HG02938 (cell line): ENCODE data around the gene TMEM144.
"Not testable (repeated sequence)": the region's sequence is repeated elsewhere in the genome, so short reads cannot be mapped to it uniquely, and the experiment has no call there.

Experiments used
- ATAC-seq: cut with Tn5 transposase; IDR thresholded peaks from one replicate; pipeline ENCODE4 v1.9.1; 2021; ENCODE audit warnings: mild to moderate bottlenecking, moderate library complexity; ENCODE audit not compliant: unreplicated experiment

Gene TMEM144

DNA sequence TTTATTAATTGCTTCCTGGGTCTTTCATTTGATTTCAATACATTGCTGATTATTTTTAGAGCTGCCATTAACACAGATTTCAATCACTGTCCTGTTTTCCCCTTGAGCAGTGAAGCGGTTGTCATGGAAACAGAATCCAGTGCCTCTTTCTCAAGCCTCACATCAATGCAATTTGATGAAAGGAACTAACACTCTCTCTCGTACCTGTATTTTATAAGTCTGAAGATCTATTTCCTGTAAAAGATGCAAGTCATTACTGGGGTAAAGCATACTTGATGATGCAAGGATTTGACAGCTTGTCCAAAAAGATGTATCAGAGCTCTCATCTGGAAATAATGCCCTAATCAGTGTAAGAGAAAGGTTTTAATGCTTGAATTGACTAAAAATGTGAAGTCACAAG lies 19.6 kb upstream of the TMEM144 start:
- no peak for ATAC-seq

DNA sequence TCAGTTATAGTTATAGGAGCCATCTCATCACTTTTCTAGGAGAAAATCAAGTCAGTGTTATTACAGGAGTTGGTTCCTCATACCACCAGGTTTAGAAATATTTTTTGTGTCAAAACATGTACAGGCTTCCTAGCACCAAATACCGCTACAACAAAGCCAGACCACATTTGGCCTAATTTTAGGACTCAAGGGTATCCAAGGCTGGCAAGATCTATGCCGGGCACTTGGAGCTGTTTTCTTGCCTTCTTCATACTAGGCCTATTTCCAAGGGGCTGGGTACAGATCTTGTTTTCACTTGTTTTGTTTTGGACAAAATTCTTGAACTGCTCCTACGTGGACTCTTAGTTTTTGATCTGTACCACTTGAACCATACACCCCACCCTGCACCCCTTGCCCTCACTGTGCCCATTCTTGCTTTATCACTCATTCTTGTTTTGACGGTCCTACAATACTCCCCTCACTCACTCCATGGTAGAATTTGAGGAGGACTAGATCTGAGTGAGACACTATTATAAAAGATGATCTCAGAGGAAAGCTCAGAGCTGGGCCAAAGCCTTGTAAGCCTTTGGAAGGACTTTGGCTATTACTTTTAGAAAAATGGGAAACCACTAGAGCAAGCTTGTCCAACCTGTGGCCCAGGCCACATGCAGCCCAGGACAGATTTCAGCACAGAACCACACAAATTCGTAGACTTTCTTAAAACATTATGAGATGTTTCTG lies 17.7 kb upstream of the TMEM144 start:
- ATAC-seq, result no peak

DNA sequence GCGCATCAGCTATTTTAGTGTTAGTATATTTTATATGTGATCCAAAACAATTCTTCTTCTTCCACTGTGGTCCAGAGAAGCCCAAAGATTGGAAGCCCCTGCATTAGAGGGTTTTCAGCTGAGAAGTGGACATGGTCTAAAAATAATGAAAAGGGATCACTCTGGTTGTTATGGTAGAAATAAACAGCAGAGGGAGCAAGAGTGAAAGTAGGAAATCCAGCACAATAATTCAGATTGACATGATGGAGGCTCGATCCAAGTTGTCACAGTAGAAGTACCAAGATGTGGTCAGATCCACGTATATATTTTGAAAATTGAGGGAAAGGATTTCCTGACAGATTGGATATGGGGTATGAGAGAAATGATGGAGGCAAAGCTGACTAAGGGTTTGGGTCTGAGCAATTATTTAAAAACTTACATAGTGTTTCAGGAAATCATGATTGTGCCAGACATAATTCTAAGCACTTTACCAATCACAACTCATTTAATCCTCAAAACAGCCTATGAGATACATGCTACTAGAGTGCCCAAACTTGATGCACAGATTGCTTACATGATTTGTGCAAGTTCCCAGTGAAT lies 17.0 kb upstream of the TMEM144 start:
- ATAC-seq, result peak; percentile 66

DNA sequence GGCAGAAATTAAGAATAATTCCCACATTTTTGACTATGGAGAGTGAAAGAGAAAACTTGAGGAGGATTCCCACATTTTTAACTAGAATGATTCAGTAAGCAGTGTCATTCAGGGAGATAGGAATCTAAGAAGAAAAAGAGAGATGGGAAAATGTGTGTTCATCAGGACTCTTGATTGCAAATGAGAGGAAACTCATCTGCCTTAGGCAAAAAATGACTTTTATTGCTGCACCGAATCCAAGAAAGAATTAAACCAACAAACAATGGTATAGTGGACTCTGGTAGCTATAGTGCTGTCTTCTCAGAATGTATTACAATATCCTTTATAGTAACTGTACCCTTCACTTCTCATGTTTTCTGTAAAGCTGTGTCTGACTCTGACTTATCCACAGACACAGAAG lies 15.0 kb upstream of the TMEM144 start:
- ATAC-seq, result no peak

DNA sequence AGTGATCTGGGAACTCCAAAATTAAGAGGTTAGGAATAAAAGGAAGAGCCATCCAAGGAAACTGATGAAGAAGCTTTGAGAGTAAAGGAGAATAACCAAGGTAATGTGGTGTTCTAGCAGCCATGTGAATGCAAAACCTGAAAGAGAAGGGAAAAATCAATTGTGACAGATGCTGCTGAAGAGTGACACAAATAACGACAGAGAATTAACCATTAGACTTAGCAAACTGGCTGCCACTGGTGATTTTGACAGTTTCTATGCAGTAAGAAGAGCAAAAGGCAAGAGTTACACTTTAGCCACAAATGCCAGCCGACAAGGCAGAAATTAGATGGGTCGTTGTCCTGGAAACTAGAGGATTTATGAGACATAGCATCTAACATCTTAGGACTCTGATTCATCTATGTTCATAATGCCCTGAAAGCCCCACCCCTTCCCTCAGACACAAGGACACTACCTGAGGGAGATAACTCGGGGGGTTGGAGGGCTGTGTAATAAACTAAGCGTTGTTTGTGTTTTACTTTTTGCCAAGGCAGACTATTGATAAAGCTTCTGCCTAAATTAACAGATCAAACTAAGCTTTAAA lies 13.0 kb upstream of the TMEM144 start:
- no peak for ATAC-seq

DNA sequence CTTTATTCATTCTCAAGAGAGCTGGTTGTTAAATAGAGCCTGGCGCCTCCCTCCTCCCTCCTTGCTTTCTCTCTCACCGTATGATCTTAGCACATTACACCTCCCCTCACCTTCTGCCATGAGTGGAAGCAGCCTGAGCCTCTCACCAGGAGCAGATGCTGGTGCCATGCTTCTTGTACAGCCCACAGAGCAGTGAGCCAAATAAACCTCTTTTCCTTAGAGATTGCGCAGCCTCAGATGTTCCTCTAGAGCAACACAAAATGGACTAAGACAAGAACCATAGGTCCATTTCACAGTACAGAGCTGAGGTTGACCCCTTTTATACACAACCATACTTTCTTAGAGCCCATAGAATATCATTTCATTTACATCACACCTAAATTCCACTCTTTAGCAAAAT lies 10.1 kb upstream of the TMEM144 start:
- no peak for ATAC-seq

DNA sequence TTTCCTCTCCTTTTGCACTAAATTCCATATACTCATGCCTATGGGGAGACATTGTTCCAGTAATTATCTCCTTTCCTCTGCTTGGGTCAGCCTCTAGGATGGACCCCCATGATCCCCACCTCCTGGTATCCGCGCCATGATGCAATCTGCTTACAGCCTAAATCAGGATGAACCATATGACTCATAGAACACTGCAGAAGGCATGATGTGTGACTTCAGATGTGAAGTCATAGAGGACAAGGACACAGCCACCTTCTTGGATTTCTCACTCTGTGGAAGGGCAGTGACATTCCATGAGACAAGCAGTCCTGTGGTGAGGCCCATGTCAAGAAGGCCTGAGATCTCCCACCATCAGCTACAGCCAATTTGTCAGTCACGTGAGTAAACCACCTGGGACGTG lies 9.0 kb upstream of the TMEM144 start:
- ATAC-seq, result no peak

DNA sequence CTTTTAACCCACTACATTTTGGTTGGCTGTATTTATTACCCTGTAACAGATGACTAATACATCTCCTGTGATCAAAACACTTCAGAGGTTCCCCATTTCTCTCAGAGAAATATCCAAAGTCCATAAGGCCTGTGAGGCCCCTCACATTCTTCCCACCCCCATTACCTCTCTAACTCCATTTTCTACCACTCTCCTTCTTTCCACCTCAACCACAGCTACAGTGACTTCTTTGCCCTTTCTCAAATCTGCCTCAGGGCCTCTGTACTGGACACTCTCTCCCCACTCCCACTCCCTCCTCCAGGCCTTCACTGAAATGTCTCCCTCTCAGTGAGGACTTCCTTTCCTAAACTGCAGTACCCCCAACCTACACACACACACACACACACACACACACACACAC lies 8.4 kb upstream of the TMEM144 start:
- ATAC-seq, result no peak

DNA sequence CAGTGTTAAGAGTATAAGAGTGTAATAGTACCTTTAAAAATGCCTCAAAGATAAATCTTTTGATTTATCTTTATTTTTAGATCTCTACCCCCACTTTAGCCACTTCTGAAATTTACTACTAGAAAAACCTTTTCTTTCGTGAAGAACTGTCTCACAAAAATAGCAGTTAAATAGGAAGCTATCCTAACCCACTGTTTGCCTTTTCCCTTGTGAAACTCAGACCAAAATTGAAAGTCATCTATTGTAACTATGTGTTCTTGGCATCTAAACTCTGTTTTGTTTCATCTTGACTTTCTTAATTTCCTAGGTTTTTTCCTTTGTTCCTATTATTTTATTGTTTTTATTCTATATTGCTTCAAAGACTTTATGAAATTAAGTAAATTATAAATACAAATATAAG lies 7.8 kb upstream of the TMEM144 start:
- no peak for ATAC-seq

DNA sequence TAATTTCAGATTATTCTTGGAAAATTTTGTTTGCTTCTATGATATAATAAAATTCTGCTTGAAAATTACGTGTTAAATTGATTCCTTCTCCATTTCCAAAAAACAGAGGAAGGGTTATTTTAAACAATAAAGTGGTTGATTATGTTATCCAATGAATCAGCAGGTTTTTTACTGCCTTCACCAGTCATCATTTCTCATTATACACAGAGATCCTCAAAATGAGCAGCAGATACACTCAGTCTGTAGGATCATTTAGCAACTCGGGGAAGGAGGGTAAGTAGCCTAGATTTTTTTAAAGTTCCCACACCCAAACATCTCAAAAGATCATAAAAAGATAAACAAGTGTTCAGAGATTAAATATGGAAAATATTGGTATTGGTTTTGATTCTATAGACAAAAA lies 6.8 kb upstream of the TMEM144 start:
- no peak for ATAC-seq

DNA sequence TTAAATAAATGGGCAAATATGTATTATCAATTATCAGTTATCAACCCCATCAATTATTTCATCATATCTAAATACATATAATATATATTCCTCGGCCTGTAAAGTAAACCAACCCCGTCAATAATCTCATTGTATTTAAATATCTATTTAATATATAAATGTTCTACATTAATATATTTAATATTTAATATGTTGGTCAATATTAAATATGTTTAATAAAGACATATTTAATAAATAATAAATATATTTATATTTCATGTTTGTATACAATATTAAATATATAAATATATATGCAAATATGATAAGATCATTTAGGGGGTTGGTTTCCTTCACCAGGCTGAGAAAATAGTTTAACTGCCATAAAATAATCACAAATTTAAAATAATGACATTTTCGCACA lies 6.4 kb upstream of the TMEM144 start:
- no peak for ATAC-seq

DNA sequence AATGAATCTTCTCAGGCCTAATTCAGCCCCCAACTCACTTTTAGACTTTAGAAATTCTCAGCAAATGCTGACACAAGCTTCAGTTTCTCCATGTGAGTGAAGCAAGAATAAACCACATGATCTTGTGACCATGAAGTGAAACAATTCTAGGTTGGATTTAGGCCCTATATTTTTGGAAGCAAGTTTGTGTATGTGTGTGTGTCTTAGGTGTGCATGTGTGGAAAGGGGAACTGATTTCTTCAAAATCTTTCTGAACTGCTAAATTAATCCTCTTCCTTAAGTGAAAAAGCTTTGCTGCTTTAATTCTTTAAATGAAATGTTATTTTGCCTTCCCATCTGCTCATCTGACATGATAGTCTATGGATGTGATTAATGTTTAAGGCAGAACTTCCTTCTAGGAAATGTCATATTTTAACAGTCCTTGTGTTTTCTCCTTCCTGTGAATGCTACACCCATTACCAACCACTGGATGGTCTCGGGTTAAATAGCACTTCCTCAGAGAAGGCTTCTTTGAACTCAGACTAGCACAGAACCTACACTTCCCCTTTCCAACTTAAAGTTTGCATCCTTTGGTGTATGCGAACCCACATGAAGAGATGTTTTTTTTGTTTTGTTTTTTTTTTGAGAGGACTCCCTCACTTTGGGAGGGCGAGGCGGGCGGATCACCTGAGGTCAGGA lies 1.2 kb upstream of the TMEM144 start:
- peak; percentile 58 for ATAC-seq

DNA sequence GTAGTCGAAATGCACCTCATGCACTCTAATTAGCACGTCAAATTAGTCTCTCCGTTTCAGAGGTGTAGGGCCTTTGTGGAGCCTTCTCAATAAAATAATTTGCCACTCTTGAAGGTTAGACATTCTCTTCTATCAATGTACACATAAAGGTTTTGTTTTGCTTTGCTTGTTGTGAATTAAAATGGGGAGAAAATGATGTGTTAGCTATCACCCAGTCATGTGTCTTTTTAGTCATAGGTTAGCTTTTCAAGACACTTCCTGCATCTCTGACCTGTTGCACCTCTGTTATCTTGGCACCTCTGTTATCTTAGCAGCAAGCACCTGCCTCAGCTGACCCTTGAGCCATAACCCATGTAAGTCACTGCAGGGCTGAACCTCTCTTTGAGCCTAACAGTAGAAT lies 936 bp downstream of the TMEM144 start:
- peak; percentile 26 for ATAC-seq

DNA sequence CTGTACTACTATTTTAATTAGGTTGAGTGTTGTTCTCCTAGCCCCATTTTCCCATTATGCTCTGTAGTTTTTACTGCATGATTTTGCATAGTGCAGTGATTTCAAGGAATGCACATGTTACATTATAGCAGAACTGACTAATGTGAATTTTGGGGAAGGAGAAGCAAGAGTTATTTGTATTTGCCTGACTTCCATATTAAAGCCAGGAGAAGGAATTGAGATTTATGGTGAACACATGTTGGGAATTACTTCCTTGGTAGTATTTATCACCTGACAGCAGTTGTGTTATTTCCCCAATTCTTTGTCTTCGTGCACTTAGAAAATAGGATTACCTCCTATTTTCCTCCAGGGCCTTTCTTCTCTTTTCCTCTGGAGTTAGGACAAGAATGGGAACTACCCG lies 3.2 kb downstream of the TMEM144 start:
- ATAC-seq, result no peak

DNA sequence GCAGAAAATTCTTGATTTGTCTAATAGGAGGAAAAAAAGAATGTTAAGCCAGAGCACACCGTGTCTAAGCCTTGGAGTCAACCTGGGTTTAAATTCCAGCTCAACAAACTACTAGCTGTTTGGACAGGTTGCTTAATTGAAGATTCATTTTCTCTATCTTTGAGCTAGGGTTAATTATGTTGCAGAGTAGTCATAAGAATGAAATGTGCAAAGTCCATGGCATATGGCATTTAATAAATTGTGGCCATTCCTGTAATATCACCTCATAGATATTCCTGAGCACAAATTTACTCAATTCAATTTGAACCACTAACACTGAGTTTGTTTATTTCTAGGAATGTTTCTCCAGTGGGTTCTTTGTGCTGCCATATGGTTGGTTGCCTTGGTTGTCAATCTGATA lies 4.6 kb downstream of the TMEM144 start:
- ATAC-seq, result no peak

DNA sequence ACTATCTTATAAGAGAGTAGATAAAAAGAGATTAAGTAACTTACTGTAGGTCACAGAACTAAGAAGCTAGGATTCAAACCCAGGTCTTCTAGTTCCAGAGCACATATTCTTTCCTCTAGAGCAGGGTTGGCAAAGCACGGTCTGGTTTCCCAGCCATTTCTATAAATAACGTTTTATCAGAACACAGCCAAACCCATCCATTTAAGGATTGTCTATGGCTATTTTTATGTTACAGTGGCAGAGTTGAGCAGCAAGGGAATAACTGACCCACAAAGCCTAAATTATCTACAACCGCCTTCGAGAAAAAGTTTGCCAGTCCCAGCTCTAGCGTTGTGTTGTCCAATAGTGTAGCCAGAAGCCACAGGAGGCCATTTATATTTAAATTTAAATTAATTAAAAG lies 7.5 kb downstream of the TMEM144 start:
- no peak for ATAC-seq

DNA sequence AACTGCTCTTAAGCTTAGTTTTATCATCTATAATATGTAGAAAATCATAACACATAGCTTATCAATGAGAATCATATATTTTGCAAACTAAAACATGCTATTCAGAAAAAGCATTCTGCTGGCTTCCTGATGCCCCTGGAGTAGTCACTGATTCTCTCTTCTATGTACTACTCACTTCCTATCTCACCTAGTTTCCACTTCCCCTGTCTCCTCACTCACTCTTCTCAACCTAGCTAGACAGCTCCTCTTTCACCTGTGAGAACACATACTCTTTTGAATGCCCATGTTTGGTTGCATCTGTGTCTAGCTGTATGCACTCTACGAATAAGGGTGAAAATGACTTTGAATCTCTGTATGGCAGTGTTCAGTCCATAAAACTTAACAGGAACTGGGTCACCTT lies 9.3 kb downstream of the TMEM144 start:
- no peak for ATAC-seq

DNA sequence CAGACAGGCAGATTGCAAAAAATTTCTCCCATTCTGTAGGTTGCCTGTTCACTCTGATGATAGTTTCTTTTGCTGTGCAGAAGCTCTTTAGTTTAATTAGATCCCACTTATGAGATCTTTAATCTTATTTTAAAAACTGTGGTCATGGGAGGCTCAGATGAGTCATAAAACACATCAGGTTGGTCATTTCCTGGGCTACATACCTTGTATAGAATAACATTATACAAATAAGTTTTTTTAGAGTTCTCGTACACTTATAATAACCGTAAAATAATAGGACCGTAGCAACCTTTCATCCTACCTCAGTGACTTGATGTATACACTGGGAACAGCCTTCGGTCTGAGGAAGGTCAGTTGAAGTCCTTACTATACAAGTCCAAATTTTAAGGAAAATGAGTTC lies 14.0 kb downstream of the TMEM144 start:
- not testable (repeated sequence) for ATAC-seq

DNA sequence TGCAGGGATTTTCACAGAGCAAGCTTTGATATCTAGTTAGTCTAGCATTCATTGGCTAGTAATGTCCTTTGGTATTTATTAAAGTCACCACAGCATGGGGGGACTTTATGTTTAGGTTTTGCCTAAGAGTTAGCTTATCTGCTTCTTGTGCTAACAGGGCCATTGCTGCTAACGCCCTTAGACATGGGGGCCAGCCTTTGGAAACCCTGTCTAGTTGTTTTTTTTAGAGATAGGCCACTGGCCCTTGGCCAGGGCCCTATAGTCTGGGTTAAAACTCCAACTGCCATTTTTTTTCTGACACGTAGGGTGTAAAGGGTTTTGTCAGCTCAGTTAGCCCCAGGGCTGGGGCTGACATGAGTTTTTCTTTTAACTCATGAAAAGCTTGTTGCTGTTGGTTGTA lies 14.7 kb downstream of the TMEM144 start:
- ATAC-seq, result not testable (repeated sequence)

DNA sequence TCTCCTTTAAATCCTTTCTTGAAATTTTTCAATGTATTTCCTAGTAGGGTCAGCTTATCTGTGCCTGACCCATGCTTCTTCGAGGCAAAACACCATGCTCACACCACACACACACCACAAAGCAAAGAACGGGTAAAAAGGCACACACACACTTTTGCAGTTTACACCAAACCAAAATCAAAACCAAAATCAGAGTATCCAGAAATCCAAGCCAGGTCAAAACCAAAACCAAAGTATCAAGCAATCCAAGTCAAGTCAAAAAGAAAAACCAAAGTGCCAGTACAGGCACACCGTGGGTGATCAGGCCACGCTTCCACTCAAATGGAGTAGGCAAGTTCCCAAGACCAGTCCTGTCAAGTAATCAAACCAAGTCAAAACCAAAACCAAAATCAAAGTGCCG lies 17.6 kb downstream of the TMEM144 start:
- not testable (repeated sequence) for ATAC-seq

DNA sequence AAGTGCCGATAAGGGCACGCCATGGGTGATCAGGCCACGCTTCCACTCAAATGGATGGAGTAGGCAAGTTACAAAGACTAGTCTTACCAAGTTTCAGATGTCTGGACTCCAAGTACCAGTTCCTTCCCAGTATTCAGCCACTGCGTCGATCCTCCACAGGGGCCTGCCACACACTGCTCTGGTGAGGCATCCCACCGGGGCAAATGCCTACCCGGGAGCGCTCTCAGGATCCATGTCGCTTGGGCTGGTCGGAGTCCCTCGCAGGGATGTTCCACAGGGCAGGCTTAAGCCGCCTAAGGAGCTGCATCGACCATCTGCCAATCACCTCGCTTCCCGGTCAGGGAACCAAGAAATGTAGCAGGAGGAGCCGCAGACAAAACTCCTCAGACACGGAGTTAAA lies 18.1 kb downstream of the TMEM144 start:
- ATAC-seq, result not testable (repeated sequence)

DNA sequence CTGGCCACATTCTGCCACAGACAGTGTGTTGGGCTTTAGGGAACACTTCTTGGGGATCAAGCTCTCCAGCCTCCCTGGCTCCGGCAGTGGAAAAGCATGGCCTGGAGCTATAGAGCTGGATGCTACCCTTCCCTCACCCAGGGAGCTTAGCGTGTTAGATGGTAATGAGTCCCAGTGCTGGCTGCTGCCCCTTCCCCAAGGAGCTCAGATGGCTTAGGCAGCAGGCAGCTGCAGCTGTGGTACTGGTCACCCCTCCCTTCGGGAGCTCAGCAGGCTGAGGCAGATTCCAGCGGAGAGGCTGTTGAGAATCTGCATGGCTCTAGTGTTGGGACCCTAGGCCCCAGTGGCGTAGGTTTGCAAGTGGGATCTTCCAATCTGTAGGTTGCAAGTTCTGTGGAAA lies 19.5 kb downstream of the TMEM144 start:
- ATAC-seq, result no peak
